NCI-H1930 (cell line): ENCODE data around the gene RBM10.
A peak's percentile ranks its signal among the peaks of the same experiment; 100 is the strongest.

Source experiments
- DNase-seq, 2 experiments: peaks; one replicate each; lab custom pipeline; 2025; lab: John Stamatoyannopoulos, UW

RBM10 gene

DNA sequence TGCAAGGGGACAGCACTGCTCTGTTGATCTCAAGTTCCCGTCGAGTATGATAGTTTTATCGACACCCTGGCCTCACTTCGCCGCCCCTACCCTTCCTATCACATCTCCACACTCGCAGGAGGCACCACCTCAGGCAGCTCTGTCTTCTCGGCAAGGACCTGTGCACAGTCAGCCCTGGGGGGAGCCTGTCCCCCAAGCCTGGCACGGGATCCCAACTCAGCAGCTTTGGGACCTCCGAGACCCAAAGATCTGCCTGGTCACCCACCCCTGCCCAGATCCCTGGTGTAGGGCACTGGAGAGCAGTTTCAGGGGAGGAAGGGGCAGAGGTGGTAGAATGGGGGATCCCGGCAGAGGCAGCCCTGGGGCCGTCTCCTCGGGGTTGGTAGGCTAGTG is 30.6 kb downstream of the RBM10 start:
- DNase-seq, result no peak

DNA sequence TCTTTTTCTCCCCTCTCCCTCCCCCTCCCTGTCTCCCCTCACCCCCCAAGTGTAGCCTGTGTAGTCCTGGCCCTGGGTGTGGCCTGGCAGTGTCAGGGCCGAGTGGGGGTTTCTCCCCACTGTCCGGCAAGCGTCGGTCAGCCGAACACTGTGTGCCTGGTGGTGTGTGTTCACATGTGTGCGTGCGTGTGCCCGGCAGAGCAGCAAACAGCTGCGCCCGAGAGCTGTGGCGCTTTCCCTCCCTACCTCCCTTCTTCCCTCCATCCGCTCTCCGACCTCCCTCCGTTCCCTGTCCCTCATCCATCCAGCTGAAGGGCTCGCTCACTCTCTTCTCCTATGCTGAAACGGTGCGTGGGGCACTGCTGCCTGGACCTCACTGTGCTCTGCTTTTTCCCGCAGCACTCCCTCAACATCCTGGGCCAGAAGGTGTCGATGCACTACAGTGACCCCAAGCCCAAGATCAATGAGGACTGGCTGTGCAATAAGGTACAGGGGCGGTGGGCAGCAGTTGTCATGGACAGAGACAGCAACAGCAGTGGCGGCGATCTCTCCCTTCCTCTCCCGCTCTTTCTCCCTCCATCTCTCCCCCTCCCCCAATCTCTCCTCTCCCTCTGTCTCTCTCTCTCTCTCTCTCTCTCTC is 31.2 kb downstream of the RBM10 start:
- no peak for DNase-seq

DNA sequence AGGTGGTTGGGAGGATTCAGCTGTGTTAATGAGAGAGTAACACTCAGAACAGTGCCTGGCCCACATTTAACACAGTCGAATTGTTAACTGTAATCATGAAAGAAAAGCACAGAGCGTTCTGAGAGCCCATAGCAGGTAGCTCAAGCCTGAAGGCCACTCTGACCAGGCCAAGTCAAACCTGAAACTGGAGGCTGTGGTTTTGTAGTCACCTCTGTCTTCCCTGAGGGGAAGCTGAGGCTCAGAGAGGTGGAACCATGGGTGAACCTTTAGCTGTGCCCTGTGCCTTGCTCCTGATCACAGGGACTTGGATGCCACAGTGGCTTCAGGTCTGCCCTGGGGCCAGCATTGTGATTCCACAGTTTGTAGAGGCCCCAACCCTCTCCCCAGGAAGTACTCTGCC is 32.1 kb downstream of the RBM10 start:
- no peak for DNase-seq

DNA sequence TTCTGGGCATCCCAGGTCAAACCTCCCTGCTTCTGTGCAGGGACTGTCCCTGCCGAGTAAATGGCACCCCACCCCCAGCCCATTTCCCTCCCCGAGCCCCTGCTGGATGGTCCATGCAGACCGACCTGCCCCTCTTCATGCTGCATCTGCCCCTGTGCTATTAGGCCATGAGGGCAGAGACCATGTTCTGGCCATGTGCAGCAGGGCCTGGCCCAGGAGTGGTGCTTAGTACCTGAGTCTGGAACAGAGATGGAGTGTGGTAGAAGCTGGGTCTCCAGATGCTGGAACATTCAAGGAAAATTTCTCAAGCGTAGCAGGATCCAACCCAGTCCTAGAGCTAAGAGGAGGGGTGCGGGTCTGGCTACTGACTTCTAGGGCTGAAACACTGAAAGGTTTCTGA is 33.3 kb downstream of the RBM10 start:
- no peak for DNase-seq

DNA sequence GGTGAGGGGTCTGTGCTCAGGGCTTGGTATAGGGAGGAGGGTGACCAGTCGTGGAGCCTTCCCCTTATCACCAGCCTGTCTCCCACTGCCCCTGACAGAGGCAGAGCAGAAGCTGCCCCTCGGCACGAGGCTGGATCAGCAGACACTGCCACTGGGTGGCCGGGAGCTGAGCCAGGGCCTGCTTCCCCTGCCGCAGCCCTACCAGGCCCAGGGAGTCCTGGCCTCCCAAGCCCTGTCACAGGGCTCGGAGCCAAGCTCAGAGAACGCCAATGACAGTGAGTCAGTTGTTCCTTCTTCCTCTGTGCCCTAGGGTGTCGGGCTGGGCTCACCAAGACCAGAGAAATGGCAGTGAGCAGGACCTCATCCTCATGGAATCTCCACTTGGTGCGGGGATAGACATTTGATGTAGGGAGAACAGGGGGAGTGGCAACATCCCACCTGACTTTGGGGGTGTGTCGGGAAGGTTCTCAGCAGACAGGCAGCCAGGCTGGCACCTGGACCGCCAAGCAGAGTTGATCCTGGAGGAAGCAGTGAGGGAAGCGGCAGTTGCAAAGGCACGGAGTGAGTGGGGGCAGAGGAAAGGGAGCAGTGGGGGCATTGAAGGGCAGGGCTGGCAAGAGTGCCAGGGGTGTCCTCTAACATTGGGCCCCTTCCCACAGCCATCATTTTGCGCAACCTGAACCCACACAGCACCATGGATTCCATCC is 34.4 kb downstream of the RBM10 start:
- DNase-seq, result no peak

DNA sequence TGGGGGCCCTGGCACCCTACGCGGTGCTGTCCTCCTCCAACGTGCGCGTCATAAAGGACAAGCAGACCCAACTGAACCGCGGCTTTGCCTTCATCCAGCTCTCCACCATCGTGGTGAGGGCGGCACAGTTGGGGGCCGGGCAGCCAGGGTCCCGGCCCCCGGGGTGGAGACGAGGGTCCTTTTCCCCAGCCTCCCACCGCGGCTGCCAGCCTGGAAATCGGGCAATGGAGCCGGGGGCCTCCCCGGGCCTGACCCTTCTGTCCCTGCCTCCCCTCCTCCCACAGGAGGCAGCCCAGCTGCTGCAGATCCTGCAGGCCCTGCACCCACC is 34.9 kb downstream of the RBM10 start:
- DNase-seq, result no peak

DNA sequence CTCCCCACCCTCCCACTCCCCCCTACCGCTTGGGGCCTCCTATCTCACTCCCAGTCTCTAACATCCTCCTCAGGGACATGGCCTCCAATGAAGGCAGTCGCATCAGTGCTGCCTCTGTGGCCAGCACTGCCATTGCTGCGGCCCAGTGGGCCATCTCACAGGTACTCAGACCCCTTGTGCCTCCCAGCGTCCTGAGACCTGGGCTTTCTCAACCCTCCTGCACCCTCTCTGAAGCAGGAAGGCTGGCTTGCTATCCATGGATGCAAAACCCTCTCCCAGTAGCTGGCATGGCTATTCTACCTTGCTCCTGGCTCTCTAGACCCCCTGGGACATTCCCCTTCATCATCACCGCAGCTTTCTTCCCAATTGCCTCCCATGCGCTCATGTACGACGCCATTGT is 35.3 kb downstream of the RBM10 start:
- DNase-seq, result no peak

DNA sequence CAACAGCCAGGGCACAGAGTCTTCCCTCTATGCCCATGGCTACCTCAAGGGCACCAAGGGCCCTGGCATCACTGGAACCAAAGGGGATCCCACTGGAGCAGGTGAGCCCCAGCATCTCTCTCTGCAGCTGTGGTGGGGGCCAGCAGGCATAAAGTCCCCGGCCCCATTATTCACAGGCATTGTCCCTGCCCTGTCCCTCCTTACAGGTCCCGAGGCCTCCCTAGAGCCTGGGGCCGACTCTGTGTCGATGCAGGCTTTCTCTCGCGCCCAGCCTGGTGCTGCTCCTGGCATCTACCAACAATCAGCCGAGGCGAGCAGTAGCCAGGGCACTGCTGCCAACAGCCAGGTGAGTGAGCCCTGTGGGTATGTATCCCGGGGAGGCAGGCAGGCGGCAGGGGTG is 36.3 kb downstream of the RBM10 start:
- no peak for DNase-seq

DNA sequence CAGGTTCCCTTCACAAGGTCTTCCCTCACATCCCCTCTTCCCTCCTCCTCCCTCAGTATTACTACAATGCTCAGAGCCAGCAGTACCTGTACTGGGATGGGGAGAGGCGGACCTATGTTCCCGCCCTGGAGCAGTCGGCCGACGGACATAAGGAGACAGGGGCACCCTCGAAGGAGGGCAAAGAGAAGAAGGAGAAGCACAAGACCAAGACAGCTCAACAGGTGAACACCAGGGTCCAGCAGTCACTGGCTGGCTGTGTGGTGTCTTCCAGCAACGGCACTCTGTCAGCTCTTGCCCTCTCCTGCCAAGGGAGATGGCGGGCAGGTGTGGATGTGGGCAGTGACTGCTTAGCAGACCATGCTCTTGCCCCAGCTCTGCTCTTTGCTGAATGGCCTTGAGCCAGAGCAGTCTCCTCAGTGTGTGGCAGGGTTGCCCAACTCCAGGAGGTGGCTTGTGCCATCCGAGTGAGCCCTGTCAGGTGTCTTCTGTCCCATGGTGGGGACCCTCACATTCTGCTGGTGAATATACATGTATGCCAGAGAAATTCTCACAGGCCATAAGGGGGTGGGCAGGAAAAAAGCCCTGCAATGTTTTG is 37.2 kb downstream of the RBM10 start:
- no peak for DNase-seq

DNA sequence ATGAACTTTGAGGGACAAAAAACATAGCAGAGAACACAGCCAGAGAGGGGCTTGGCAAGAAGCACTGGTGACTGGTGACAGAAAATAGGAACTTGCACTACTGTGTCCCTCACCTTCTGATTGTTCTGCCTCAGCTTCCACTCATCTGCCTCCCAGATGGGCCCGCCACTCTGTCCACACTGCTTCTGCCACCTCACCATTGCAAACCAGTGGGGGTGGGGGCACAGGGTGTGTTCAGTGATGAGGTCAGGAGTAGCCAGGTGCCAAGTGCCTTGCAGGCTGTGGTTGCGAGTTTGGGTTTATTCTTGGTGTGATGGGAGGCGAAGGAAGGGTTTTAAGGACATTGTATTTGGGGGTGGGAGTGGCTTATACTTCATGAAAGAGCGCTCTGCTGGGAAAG is 39.5 kb downstream of the RBM10 start:
- DNase-seq, result no peak

DNA sequence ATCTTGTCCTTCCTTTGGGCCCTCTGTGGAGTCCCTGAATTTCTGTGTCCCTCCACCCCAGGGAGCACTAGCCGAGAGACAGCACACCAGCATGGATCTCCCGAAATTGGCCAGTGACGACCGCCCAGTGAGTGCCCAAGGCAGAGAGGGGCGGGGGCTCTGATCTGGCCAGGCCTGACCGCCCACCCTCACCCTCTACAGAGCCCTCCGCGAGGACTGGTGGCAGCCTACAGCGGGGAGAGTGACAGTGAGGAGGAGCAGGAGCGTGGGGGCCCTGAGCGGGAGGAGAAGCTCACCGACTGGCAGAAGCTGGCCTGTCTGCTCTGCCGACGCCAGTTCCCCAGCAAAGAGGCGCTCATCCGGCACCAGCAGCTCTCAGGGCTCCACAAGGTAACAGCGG is 40.2 kb downstream of the RBM10 start:
- DNase-seq, result no peak

DNA sequence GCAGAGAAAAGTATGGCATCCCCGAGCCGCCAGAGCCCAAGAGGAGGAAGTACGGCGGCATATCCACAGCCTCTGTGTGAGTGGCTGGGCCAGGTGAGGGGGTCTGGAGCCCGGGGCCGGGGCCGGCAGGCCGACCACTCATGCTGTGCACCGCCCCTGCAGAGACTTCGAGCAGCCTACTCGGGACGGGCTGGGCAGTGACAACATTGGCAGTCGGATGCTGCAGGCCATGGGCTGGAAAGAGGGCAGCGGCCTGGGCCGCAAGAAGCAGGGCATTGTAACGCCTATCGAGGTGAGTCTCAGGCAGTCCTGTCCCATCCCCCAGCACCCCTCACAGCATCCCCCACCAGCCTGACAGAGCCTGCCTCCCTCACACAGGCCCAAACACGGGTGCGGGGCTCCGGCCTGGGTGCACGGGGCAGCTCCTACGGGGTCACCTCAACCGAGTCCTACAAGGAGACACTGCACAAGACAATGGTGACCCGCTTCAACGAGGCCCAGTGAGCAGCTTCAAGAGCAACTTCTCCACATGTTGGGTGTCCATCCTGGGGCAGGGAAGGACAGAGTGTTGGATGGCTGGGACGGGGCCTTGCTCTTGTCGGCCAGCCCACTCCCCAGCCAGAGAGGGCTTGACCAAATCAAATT is 41.2 kb downstream of the RBM10 start:
- no peak for DNase-seq

DNA sequence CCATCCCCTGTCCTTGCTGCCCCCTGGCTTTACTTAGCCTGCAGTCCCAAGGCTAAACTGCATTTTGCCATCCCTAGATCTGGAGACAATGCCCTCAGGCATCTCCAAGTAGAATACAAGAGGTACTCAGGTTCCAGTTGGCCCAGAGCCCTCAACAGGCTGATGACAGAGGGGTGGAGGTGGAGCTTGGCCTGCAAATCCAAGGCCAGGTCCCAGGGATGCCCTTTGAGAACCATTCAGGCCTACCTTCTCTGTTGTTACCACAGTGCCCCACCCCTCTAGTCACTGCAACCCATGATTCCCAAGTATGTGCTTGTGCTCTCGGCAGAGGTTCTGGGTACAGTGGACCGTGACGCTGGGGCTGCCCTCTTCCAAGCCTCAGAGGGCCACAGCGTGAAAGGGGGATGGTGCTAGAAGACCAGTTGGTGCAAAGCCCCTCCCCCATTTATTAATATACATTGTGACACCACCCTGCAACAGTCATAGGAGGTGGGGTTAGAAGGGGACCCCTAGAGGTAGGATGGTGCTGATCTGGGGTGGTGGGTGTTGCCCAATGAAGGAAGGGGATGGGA is 42.2 kb downstream of the RBM10 start:
- DNase-seq, result no peak

DNA sequence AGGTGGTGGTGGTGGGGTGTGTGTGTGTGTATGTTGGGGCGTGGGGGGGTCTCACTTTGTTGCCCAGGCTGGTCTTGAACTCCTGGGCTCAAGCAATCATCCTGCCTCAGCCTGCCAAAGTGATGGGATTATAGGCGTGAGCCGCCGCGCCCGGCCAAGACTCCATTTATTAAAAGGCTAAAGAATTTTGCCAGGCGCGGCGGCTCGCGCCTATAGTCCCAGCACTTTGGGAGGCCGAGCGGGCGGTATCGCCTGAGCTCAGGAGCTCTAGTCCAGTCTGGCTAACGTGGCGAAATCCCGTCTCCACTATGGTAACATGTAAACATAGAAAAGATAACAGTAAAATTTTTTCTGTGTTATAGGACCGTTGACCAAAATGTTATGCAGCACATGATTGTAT is 44.9 kb downstream of the RBM10 start:
- no peak for DNase-seq

DNA sequence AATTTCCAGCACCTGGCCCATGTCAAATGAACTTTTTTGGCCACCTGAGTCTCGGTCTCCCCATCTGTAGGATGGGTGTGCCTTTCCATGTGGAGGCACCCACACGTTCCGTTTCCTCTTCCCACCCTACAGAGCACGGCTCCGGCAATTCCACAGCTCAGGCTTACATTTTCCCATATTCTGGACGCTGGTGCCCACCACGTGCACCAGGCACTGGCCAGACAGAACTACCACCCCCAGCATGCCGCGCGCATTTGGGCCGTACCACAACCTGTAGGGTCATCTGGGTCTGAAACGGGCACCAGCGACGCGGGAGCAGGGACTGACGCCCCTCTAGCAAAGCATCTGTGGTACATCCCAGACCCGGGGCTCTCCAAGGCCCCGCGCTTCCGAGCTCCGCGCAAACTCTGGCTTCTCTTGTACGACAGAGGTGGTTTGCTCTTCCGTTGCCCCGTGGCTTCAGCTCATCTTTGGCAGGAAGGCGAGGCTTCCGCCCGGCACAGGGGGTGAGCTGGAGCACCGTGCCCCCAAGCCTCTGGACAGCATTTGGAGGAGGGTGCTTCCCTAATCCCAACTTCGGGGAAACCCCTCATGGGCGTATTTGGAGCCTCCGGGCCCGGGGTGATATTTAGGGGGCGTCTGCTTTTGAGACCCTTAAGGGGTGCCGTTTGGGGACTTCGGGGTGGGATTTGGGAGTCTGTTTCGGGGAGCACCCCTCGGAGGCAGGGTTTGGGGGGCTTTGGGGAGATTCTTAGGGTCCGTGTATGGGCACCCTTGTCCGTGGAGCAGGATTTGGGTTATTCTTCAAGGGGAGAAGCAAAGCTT is 45.6 kb downstream of the RBM10 start:
- peak; percentile 80 to 82 for DNase-seq

DNA sequence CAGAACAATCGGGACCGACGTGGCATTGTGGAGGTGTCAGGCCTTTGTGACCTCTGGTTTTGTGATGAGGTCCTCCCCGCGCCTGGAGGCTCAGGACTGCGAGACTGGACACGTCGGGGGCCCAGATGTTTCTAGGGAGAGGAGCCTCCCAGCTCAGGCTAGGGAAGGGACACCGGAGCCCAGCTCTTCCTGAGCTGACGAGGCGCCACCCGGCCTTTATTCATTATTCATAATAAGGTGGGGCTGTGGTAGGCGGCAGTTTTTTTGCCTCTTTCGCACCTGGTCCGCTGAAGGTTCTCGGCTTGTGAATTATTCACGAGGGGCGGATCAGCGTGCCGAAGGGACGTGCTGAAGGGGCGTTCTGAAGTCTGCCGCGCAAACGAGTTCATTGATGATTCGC is 46.3 kb downstream of the RBM10 start:
- DNase-seq, result no peak

DNA sequence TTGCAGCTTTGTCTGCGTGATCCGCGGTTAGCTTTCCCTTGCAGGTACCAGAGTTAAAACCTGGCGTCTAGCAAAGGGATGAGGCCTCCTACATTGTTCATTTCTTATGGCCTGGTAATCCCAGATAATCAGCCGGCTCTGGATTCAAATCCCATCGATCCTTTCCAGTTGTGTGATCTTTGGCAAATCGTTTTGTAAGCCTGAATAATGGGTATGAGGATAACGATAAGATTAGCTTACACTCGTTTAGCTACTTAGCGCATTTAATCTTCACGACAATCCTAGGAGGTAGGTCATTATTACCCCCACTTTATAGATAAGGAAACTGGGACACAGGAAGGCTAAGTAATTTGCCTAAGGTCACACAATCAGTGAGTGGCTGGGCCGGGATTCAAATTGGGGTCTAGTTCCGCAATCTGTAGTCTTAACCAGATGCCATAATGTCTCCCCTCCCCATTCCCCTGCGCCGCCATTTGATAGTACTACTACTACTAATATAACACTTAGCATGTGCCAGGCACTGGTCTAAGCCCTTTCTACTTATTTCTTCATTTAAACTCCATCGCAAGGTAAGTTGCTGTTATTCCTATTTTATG is 46.9 kb downstream of the RBM10 start:
- no peak for DNase-seq

DNA sequence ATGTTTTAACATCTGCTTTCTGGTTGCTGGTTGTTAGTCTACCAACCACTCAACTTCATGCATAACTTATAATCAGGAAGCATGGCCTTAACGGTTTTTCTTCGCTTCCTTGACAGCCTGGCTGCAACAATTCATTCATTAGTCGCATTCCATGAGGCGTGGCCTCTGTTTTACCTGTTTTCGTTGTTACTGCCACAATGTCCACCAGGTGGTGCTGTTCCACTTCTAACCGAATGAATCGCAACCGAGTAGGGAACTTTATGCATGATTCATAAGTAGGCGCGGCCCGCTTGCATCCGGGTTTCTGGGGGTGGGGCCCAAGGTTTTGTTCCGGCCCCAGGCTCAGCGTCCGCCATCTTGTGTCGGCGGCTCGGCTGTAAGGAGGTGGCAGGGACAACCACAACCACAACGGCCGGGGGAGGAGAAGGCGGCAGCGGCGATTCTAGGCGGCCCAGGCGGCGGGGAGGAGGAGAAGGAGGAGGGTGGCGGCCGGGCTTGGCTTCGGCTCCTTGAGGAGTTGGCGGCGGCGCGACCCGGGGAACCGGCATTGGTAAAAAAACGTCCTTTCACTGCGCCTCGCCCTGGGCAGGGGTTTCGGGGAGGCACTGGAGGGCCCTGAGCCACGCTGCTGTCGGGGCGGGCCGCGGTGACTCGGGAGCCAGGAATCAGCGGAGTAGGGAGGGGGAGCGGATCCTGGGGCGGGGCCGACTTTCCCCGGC is 48.6 kb downstream of the RBM10 start, which contains the start of gene UBA1:
Gene UBA1, plus strand, starts transcription at position 355 of the 719 bp plus-strand sequence. CDS start 4,974 bp downstream, outside the sequence.
- peak; percentile 90 to 93 for DNase-seq

DNA sequence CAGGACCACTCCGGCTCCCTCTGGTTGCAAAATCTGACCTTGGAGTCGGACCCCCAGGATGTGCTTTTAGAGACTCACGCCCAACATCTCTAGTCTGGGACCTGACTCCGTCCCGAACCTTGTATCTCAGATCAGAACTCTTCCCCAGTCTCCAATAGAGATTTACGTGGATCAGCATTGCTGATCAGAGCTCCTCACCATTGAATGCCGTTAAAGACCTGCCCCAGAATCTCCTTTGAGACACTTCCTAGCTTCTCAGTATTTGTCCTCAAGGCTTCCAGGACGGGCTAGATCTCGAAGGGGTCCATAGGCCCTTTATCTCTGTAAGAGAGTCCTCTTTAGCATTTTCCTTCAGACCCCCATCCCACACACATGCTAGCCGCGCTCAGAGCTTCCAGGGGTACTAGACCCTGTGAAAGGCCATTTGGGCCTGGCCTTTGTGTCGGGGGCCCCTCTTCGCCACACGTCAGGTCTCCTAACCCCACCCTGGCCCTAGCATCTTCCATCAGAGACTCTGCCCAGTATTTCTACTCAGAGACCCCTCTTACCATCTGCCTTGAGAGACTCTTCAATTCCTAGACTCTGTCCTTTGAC is 49.3 kb downstream of the RBM10 start:
- no peak for DNase-seq

DNA sequence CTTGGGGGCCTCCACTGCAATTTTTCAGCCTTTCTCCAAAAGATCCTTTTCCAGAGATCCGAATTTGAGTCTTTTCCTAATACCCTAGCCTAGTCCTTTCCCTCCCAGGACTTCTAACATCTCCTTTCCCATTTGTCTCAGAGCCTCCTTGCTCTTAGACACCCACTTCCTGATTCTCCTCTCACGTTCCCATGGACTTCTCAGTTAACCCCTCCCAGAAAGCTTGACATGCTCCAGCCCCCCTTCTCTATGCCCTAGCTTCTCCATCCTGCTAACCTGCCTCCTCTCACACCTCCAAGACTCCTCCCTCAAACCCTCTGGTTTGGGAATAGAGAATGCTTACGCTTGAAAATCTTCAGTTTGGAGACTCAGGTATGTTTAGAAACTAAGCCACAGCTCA is 51.1 kb downstream of the RBM10 start:
- DNase-seq, result no peak
